NCI-H1436 (cell line): ENCODE data around the gene GRIFIN.

Experiments
- DNase-seq: peaks from one replicate; lab custom pipeline; 2025; lab: John Stamatoyannopoulos, UW

GRIFIN gene

DNA sequence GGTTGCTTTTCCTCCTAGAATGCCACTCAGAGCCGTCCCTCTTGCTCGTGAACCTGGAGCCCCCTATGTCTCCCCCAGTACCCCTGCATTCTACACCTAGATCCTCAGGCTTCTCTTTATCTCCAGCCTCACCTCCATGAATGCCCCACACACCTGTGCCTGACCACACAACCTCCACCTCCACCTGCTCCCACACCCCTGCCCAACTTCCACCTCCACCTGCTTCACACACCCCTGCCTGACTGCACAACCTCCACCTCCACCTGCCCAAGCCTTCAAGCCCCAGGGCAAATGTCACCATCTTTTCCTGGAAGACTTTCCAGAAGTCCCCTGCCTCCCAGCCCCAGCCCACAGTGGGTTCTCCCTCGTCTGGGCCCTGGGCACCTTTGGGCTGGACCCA, 36.5 kb upstream of the GRIFIN start:
- DNase-seq: no peak

DNA sequence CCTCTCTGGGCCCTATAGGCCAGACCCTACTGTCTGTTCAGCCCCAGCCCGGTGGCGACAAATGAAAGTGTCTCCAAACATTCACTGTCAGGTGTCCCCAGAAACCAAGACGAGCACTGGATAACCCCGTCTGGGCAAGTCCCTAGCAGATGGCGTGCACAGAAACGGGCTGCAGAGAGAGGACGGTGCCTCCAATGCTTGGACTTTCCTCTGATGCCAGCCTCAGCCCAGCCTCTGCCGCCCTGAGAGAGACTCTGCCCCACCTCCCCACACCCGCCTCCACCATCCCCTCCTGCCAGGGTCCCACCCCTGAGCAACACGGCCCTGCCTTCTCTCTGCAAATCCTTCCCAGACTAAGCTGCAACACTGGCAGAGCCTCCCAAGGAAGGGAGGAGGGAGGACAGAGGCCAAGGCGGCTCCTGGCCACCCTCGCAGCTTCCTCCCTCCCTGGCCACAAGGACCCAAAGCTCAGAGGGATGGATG, 36.0 kb upstream of the GRIFIN start:
- DNase-seq: no peak

DNA sequence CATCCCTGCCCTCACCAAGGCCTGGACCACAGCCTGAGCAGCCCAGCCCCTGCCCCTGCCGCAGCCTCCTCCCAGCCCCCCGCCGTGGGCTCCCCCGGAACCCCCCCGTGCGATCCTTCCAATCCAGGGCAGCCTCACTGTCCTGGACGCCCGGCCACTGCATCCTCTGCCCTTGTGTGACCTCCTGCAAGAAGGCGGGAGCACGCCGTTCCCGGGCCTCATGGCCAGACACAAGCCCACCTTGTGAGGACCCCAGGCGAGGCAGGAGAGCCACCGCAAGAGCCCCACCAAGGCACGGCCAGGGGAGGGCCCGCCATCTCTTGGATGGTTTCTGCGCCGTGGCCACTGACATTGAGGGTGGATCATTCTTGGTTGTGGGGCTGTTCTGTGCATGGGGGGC, 35.6 kb upstream of the GRIFIN start:
- DNase-seq: no peak

DNA sequence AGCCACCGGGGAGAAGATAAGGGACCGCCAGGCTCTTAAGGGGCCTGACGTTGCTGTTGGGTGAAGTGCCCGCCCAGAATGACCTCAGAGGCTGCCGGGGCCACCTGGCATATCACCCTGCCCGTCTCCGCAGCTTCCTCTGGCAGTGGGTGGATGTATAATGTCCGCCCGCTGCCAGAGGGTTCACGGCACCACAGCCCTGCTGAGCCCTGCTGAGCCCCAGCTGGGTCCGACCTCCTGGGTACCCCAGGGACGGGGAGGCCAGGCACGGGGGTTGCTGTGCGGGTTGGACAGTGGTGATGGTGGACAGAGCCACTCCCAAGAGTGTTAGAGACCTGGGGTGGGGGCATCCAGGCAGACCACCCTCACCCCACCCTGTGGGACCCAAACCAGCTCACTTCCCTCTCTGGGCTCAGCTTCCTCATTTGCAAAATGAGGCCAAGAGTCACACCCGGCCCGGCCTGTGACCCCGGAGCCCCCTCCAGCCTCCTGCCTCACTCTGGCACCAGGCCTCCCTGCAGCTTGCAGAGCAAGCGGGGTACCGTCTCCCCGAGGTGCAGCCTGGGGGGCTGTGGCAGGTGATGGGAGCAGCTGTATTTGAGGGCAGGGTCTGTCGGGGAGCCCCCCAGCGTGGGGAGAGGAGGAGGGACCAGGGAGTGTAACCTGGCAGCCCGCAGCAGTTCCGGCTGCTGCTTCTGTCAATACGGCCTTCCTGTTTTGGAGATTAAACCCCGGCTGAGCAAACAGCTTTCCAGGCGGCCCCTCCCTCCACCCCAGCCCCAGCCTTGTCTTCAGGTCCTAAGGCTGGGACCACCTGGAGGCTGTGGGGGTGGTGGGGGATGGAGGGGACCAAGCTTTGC, 34.9 kb upstream of the GRIFIN start:
- no peak for DNase-seq

DNA sequence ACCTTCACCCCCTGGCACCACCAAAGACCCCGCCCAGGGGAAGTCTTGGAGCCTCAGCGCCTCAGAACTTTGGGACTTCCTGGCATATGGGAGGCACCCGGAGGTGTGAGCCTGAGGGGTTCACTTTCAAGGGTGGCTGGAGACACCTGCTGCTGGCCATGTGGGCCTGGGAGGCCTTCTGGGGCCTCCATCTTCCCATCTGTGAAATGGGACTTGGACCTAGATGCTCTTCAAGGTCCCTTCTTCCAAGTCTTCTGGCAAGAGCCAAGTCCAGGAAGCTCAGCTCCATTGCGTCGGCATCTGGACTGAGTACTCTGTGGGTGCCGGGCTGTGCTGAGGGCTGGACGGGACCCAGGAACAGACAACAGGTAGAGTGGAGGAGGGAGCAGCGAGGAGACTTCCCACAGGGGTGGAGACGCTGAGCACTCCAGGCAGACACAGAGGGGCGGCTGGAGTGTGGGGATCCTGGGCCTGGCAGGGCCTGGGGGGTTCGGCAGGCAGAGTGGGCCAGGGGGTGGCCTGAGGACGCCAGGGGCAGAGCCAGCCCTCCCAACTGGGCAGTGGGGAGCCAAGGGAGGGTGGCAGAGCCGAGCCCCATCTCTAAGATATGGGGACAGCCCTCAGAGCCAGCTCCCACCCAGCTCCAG, 34.1 kb upstream of the GRIFIN start:
- DNase-seq: no peak

DNA sequence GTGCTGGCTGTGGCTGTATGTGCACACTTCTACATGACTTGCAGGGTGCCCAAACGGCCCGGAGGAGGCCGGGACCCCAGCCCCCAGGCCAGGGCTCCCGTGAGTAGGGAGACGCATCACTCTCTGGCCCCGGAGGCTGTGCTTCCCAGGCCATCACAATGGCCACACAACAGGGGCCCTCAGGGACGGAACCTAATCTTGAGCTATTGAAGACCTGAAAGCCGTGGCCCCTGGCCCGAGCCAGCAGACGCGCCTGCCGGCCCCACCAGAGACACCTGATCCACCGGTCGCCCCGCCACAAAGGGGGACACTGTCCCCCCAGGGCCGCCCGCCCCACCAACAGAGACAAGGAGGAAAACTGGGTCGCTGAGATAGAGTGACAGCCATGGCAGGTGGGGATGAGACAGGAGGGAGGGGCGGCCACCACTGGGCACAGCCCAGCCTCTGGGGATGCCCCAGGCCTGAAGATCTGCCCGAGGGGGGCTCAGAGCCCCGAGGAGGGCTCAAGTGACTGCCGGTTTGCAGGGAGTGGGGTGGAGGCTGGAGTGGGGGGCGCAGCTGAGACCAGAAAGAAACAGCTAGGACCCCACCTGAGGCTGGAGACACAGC, 33.2 kb upstream of the GRIFIN start:
- no peak for DNase-seq

DNA sequence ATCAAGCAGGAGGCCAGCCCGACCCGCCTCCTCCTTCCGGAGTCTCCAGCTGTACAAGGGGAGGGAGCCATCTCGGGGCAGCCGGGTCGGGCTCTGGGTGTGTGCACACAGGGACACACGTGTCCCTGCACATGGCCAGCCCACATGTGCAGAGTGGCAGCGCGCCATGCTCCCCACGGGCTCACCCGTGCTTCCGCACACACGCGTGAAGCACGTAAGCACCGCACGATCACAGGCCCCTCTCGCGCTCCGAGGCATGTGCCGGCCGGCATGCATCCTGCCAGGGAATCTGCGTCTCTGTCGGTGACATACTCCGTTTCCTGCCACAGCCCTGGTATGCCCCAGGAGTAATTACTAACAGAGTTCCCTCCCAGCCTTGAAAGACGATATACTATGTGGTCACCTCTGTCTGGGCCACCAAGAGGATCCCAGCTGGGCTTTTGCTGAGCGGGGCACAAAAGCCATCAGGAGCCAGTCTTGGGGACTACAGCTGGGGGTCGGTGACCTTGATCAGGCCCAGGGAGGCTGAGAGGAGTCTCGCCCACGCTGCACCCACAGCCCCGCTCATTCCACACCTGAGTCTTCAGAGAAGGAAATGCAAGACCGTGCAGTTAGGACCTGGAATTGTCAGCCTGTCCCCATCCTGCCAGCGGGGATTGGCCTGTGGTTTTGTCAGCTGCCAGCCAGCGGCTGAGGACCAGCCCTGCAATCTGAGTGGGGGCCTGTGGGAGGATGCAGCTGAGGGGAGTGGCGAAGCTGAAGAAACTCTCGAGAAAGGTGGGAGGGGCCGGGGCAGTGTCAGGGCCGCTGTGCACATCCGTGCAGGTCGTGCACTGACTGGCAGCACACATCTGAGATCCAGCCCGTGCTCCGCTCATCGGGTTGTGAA, 32.4 kb upstream of the GRIFIN start:
- DNase-seq: peak; percentile 65

DNA sequence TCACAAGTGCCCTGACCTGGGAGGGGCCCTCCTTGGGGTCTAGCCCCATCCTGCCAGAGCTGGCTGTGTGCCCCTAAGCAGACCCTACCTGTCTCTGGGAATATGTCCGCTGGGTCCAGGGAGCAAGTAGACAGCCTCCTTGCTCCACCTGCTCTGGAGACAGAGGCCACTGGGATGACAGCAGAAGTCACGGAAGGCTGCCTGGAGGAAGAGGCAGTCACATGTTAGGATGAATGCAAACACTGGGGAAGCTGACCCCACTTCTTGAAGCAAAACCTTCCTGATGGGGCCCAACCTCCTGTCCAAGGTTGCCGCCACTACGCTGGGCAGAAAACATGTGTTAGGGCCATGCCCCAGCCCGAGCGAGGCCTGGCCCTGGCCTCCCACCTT, 31.7 kb upstream of the GRIFIN start:
- DNase-seq: no peak

DNA sequence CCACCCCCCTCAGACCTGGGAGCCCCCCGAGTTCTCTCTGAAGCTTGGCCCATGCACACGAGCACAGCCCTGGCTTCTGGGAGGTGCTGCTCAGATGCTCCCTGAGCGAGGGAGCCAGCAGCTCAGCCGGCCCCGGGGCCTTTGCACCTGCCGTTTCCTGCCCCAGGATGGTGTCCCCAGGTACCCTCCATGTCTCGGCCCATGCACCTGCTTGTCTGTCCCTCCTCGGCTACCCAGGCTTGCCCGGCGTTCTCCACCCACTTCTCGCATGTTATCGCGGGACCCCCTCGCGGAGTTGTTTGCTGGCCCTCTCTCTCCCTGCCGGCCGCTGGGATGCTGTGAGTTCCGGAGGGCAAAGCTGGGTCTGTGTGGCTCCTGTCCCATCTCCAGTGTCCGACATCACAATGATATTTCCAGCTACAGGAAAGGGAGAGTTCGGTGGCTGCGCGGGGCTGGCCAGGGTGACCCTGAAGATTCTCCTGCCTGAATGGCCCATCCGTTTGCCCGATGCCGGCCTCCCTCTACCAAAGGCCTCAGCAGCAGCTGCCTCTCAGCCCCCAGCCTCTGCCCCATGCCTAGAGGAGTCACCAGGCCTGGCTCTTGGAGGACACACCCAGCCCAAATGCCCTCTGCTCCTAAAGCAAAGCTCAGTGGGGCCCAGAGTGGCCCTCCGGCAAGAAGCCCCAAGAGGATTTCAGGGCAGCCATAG, 31.2 kb upstream of the GRIFIN start:
- no peak for DNase-seq

DNA sequence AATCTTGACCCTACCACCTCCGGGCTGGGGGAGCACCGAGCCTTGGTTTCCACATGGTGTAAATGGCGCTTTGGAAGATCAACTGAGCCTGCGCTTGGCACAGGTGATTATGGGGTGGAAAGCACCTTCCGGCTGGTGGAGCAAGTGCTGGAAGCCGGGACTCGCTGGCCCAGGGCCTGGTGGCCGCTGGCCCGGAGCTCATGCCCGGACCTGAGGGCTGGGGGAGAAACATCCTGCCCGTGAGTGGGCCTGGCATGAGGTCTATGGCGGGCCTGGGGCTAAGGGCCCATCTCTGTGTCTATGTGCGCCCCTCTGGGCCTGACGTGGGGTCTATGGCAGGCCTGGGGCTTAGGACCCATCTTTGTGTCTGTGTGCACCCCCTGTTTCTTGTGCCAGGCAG, 29.2 kb upstream of the GRIFIN start:
- DNase-seq: no peak

DNA sequence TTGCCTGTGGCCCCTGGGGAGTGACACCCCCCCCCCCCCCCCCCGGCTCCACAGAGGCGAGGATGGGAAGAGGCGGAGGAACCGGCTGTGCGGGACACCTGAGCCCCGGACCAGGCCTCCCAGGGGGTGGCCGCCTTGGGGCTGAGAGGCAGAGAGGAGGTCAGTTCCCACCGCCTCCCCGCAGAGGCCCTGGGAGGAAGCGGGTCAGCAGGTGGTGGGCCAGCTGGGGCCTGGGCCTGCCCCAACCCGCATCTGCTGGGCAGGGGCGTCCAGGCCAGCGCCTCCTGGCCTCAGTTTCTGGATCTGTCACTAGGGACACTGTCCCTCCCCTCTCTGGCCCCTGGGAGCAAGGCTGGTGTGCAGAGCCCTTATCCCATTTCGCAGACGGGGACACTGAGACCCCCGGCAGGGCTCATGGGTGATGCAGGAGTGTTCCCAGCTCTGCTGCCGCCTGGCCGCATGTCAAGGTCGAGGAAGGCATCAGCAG, 28.7 kb upstream of the GRIFIN start:
- DNase-seq: no peak

DNA sequence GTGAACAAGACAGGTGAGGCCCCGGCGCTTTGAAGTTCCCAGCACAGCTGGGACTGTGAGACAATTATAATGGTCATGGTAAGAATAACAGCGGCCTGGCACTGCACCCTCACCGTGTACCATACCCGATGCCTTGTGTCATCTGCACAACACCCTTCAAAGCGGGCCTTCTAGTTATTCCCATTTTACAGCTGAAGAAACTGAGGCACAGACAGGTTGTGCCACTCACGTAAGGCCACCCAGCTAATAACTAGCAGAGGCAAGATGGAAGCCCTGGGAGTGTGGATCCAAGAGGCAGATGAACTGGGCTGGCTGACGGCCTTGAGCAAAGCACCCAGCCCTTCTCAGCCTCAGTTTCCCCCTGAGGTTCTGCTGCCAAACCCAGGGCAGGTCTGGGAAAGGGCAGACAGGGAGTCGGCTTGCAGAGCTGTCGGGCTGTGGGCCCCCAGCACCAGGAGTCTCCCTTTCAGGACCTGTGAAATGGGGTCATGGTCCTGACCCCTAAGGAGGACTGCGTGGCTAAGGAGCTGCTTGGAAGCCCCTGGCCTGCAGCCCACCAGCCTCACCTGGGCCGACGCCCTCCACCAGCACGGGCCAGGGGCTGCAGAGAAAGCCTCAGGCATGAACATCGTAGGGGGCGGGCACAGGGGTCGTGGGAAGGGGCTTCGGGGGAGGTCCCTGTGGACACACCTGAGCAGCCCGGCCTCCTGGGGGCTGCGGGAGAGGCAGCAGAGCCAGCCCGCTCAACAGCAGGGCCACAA, 28.1 kb upstream of the GRIFIN start:
- no peak for DNase-seq

DNA sequence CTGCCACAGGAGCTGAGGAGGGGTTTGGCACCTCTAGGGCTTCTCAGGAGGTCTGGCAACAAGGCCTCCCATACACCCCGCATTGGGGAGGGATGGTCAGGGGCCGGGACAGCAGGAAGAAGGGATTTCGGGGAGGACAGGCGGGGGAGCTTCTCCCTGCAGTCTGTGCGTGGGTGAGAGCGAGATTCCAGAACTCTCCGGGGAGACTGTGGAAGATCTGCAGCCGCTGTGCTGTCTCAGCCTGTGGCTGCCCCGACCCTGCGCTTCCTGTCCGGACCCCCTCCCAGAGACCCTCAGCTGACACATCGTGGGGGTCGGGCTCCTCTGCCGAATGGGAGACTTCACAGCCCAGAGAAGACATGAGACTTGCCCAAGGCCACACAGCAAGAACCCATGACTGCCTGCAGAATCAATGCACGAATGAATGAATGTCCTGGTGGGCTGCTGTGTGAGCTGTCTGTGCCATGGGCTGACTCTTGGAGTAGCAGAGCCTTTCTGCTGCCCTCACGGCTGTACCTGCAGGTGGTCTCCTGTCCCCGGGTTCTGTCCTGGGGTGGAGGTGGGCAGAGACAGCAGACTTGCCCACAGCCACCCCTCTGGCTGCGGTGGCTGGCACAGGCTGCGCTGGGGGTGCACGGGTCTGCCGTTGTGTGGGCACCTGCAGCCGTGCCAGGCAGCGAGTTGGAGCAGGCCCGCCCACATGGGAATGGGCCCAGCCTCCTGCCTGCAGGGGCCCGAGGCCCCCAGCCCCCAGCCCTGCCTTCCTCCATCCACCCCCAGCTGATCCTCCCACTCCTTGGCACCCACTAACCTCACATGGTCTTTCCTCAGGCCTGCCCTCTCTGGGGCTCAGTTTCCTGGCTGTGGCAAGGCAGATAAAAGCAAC, 27.1 kb upstream of the GRIFIN start:
- no peak for DNase-seq

DNA sequence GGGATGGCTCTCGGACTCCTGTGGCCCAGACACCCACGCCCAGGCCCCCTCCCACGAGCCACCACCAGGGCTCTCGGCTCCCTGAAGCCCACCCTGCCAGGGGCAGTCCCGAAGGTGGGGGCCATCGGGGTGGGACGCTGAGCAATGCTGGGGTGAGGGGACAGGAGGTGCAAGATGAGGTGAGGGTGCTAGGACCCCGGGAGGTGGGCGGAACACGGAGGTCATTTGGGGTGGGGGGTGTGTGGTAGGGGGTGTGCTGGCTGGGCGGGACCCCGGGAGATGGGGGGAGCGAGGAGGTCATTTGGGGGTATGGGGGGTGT, 26.4 kb upstream of the GRIFIN start:
- DNase-seq: no peak

DNA sequence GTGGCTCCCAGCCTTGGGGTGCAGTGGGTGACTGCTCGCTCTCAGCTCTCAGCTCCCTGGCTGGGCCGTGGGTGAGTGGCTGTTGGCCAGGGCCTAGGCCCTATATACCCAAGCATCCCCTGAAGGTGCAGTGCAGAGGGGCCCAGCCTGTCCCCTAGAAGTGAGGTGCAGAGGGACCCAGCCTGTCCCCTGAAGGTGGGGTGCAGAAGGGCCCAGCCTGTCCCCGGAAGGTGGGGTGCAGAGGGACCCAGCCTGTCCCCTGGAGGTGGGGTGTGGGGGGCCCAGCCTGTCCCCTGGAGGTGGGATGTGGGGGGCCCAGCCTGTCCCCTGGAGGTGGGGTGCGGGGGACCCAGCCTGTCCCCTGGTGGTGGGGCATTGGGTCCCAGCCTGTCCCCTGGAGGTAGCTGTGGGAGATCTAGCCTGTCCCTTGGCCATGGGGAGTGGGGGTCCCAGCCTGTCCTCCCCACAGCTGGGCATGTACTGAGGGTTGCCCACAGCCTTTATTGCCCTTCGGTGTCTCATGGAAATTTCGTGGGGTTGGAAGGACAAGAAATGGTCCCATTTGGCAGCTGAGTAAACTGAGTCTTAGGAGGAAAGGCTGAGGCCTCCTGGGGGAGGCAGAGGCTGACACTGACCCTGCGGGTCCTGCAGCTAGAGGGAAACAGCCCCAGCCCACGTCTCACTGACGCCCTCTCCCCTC, 25.9 kb upstream of the GRIFIN start:
- no peak for DNase-seq

DNA sequence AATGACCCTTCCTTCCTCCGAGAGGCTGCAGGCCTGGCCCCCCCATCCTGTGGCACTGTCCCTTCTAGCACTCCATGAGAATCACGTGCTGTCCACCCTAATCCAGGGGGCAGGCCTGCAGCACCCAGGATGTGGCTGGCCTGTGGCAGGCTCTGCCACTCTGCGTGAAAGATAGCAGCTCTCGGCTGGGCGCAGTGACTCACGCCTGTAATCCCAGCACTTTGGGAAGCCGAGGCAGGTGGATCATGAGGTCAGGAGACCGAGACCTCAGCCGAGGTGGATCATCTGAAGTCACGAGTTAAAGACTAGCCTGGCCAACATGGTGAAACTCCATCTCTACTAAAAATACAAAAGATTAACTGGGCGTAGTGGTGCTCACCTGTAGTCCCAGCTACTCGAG, 24.5 kb upstream of the GRIFIN start:
- DNase-seq: no peak

DNA sequence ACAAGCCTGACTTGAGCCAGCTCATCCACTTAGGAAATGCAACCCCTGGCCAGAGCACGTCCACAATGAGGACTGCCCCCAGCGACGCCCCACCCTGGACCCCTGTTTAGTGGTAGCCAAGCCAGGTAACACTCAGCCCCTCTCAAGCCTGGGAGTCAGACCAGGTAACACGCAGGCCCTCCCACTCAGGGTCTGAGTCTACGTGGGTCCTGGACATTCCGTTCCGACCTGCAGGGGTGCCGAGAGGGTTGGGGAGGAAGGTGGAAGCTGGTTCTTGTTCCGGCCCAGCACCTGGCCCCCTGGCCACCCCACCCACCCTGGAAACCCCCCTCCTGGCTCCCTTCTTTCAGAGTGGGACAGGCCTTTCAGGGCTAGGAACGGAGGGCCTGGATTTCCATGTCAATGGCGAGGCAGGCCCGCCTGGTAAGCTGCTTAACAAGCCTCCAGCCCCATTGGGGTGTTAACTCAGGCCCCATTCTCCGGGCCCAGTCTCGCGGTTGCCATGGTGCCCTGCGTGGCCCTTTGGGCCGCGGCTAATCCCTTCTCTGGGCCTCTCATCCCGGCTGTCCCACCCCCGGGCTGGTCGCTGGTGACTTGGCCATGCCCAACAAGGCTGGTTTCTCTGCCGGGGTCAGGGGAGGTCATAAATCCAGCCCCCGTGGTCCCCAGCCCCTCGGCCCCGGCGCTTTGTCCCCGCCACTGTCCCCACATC, 23.7 kb upstream of the GRIFIN start:
- DNase-seq: no peak

DNA sequence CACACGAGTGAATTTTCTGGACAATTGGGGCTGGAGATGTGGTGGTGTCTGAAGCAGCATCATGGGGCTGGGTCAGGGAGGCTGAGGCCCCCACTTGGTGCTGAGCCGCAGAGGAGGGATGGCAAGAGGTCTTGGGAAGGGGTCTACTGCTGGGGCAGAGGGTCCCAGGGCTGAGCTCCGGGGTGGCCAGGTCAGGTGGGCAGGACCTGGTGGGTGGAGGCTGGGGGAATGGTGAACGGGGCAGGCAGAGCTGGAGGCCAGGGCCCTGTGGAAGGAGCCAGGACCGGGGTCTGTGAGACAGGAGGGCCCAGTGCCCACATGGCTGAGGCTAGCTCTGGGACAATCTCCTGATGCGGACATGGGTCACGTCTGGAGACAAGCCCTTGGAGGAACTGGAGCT, 23.0 kb upstream of the GRIFIN start:
- no peak for DNase-seq
